Type B pancreatic cell (in vitro differentiated cells): ENCODE results near the gene RNF126. TPM values are rescaled to one million over a fixed set of nuclear protein-coding genes. Genes with fewer than 3 reads are reported as not detected.
"Not testable (repeated sequence)": the region's sequence is repeated elsewhere in the genome, so short reads cannot be mapped to it uniquely, and the experiment has no call there.

Source experiments
- DNase-seq: peaks from one replicate; pipeline ENCODE4 v3.0.0; 2021; ENCODE audit warnings: mixed read lengths; ENCODE audit not compliant: unreplicated experiment; ENCODE audit errors: extremely low spot score
- H3K27ac Mint-ChIP-seq: 2 replicates; pipeline ENCODE4 v1.8.0; 2021; ENCODE audit warnings: mild to moderate bottlenecking, mixed read lengths
- H3K27me3 Mint-ChIP-seq: 2 replicates; pipeline ENCODE4 v1.8.0; 2021; ENCODE audit warnings: mixed read lengths
- H3K36me3 Mint-ChIP-seq: 2 replicates; pipeline ENCODE4 v1.8.0; 2021; ENCODE audit warnings: mixed read lengths
- H3K4me1 Mint-ChIP-seq: one replicate; pipeline ENCODE4 v1.8.0; 2021; ENCODE audit warnings: mixed read lengths; ENCODE audit not compliant: unreplicated experiment
- H3K4me3 Mint-ChIP-seq: 2 replicates; pipeline ENCODE4 v1.8.0; 2021; ENCODE audit warnings: mild to moderate bottlenecking, mixed read lengths
- H3K9me3 Mint-ChIP-seq: 2 replicates; pipeline ENCODE4 v1.8.0; 2021; ENCODE audit warnings: mixed read lengths
- CTCF ChIP-seq: fragments of 200-600 bp; sonication (generic); conservative IDR thresholded peaks from 2 replicates; pipeline ENCODE4 v1.5.0; 2021; ENCODE audit warnings: antibody characterized with exemption, mild to moderate bottlenecking
- total RNA-seq: library from RNA; stranded (reverse); gene quantifications from 2 replicates; pipeline ENCODE4 v1.2.1, GENCODE V29; 2021; ENCODE audit warnings: low replicate concordance

RNF126 gene
- total RNA-seq, 1 donor from 2014 or later = 38.1 TPM

GRCh38 chr19:708154-709143, 45.4 kb upstream of the RNF126 start, which contains the start of gene PALM:
Gene PALM, plus strand, starts transcription at chr19:708935. Its CDS starts 212 bp downstream, at chr19:709147.
- Mint-ChIP-seq H3K4me1 (peaks cover 10% of the 10 kb centered on the region), H3K36me3 (no peaks in the 10 kb centered on the region), H3K27ac (peak within 1 kb of the TSS; percentile 74), H3K27me3 (no peaks in the 10 kb centered on the region), H3K9me3 (no peaks in the 10 kb centered on the region), H3K4me3 (peak within 1 kb of the TSS; percentile 82)
- TF ChIP-seq CTCF = peak; percentile 43
- no peak for DNase-seq

GRCh38 chr19:704447-704741, 41.4 kb upstream of the RNF126 start:
- no peaks in the 10 kb centered on the region for H3K4me1 Mint-ChIP-seq
- no peaks in the 10 kb centered on the region for H3K36me3 Mint-ChIP-seq
- DNase-seq = no peak
- H3K27me3 Mint-ChIP-seq = peaks cover 4% of the 10 kb centered on the region
- no peak for TF ChIP-seq CTCF
- H3K9me3 Mint-ChIP-seq = no peaks in the 10 kb centered on the region
- H3K27ac Mint-ChIP-seq = no peak overlapping the region
- H3K4me3 Mint-ChIP-seq = no peak overlapping the region

- H3K27ac Mint-ChIP-seq = peak overlapping the region; percentile 31
- no peaks in the 10 kb centered on the region for H3K36me3 Mint-ChIP-seq
- peaks cover 4% of the 10 kb centered on the region for H3K27me3 Mint-ChIP-seq
- DNase-seq = no peak
- H3K4me3 Mint-ChIP-seq = peak overlapping the region; percentile 69
- no peaks in the 10 kb centered on the region for H3K9me3 Mint-ChIP-seq
- TF ChIP-seq CTCF = no peak
- no peaks in the 10 kb centered on the region for H3K4me1 Mint-ChIP-seq
Measured at GRCh38 chr19:703651-704446, 40.8 kb upstream of the RNF126 start.

- Mint-ChIP-seq H3K27ac (peak overlapping the region; percentile 31), H3K4me3 (peak overlapping the region; percentile 69), H3K4me1 (no peaks in the 10 kb centered on the region), H3K36me3 (no peaks in the 10 kb centered on the region), H3K27me3 (peaks cover 4% of the 10 kb centered on the region), H3K9me3 (no peaks in the 10 kb centered on the region)
- no peak for DNase-seq
- TF ChIP-seq CTCF = no peak
Measured at GRCh38 chr19:703329-703650, 40.3 kb upstream of the RNF126 start.

- not testable (repeated sequence) for H3K27ac Mint-ChIP-seq, H3K4me3 Mint-ChIP-seq, H3K4me1 Mint-ChIP-seq, DNase-seq, H3K9me3 Mint-ChIP-seq, H3K27me3 Mint-ChIP-seq, H3K36me3 Mint-ChIP-seq
Measured at GRCh38 chr19:702847-703246, 39.8 kb upstream of the RNF126 start.

GRCh38 chr19:699885-700284, 36.9 kb upstream of the RNF126 start:
- H3K27ac Mint-ChIP-seq, H3K9me3 Mint-ChIP-seq, H3K4me1 Mint-ChIP-seq, H3K36me3 Mint-ChIP-seq, DNase-seq, H3K4me3 Mint-ChIP-seq, H3K27me3 Mint-ChIP-seq: not testable (repeated sequence)

- not testable (repeated sequence) for DNase-seq, H3K9me3 Mint-ChIP-seq, H3K27ac Mint-ChIP-seq, H3K4me3 Mint-ChIP-seq, H3K36me3 Mint-ChIP-seq, H3K4me1 Mint-ChIP-seq, H3K27me3 Mint-ChIP-seq
Measured at GRCh38 chr19:698529-698928, 35.5 kb upstream of the RNF126 start.
